Astrocyte (in vitro differentiated cells and primary cell): Measurements from ENCODE around the gene KRT4.

ENCODE experiments used
- EZH2 ChIP-seq: IDR thresholded peaks from 2 replicates; pipeline ENCODE4 v1.6.1; 2012; ENCODE audit warnings: mild to moderate bottlenecking, low read length, inconsistent platforms; ENCODE audit not compliant: insufficient read depth
- TF ChIP-seq, protein P1 (sequence below): IDR thresholded peaks from 2 replicates; pipeline ENCODE4 v1.5.1; 2011; ENCODE audit warnings: low read depth, mild to moderate bottlenecking, inconsistent platforms, low read length, moderate library complexity; ENCODE audit not compliant: insufficient read depth

DNA sequence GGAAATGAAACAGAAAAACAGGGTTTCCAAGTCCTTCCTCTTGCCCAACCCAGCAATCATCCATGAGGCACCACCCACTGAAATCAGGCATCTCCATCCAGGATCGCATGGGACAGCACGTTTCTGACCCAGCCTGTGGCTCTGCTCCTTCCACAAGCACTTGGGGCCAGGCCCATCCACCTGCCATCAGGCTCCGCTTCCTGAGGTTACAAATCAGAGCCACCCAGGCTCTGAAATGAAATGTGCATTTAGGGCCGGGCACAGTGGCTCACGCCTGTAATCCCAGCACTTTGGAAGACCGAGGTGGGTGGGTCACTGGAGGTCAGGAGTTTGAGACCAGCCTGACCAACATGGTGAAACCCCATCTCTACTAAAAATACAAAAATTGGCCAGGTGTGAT, 35.6 kb upstream of the KRT4 start:
- TF ChIP-seq, protein P1, sequence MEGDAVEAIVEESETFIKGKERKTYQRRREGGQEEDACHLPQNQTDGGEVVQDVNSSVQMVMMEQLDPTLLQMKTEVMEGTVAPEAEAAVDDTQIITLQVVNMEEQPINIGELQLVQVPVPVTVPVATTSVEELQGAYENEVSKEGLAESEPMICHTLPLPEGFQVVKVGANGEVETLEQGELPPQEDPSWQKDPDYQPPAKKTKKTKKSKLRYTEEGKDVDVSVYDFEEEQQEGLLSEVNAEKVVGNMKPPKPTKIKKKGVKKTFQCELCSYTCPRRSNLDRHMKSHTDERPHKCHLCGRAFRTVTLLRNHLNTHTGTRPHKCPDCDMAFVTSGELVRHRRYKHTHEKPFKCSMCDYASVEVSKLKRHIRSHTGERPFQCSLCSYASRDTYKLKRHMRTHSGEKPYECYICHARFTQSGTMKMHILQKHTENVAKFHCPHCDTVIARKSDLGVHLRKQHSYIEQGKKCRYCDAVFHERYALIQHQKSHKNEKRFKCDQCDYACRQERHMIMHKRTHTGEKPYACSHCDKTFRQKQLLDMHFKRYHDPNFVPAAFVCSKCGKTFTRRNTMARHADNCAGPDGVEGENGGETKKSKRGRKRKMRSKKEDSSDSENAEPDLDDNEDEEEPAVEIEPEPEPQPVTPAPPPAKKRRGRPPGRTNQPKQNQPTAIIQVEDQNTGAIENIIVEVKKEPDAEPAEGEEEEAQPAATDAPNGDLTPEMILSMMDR: no peak
- TF ChIP-seq EZH2: no peak
